Pancreas (tissue), 10 donors: Measurements from ENCODE around the gene P2RY11. TPM values are rescaled to one million over a fixed set of nuclear protein-coding genes. Genes with fewer than 3 reads are reported as not detected.

Source experiments
- ATAC-seq, 4 donors: fragments of 200-7000 bp; cut with Tn5 transposase; one replicate each; pipeline versions ENCODE4 v1.8.0 to v1.9.1; 2020; ENCODE audit warnings: mild to moderate bottlenecking in 4 of 4, moderate library complexity in 4 of 4
- DNase-seq, 6 donors: peaks; one replicate each; pipeline ENCODE4 v3.0.0-alpha.2; 2020
- FAIRE-seq: peaks from 2 replicates; lab custom pipeline; 2012; peaks lifted over from hg19 to GRCh38; lab: Jason Lieb, UNC
- H3K27ac ChIP-seq, 4 donors: fragments of 200-600 bp; sonication (generic); 1 replicate in 3 of 4; 2 replicates in 1 of 4; pipeline versions ENCODE4 v1.5.0 to v1.8.0; 2020
- H3K27me3 ChIP-seq, 4 donors: fragments of 200-600 bp; one replicate each; pipeline ENCODE4 v1.8.0; 2021
- H3K36me3 ChIP-seq, 3 donors: fragments of 200-600 bp; sonication (generic) in 1 of 3; one replicate each; pipeline versions ENCODE4 v1.5.0 to v1.8.0; 2020 to 2021
- H3K4me1 ChIP-seq, 3 donors: fragments of 200-600 bp; one replicate each; pipeline ENCODE4 v1.8.0; 2021
- H3K4me3 ChIP-seq, 4 donors: fragments of 200-600 bp; sonication (generic) in 2 of 4; one replicate each; pipeline versions ENCODE4 v1.5.0 to v1.8.0; 2020 to 2021
- H3K9me3 ChIP-seq, 4 donors: fragments of 200-600 bp; one replicate each; pipeline ENCODE4 v1.8.0; 2021
- WGBS, 2 donors: extraction: QIAGEN DNeasy Blood & Tissue Kit; methylation state at CpG; one replicate each; pipeline ENCODE4 v1.1.7; 2013; 5-methylcytosine and 5-hydroxymethylcytosine counted together
- intact Hi-C, 3 donors: fragments of 100-400 bp; cut with DNase I; formaldehyde crosslinking; loops; one replicate each; pipeline versions ENCODE4 v1.11.1 to v1.14.2; 2022
- polyA plus RNA-seq, 2 donors: library from polyadenylated mRNA; stranded (reverse); fragments of 200-250 nt; gene quantifications; one replicate each; pipeline ENCODE4 v1.2.3, GENCODE V29; 2013
- total RNA-seq, 6 donors: library from RNA; stranded (reverse); fragmentation: NEBNext Ultra II Directional in 4 of 6; extraction: Animal tissue kit (Norgen Biotek cat#: 25700) in 4 of 6; gene quantifications; one replicate each; pipeline versions ENCODE4 v1.2.1 to v1.2.4, GENCODE V29; 2021 to 2023
- TF ChIP-seq, protein P1 (sequence below), 4 donors: fragments of 200-600 bp; sonication (generic) in 3 of 4; IDR thresholded peaks; one replicate each; pipeline versions ENCODE4 v1.5.0 to v1.8.0; 2021; ENCODE audit warnings: antibody characterized with exemption in 4 of 4
- donor health status: healthy with polysubstance abuse.
- donor health status: DM: no; HTN: no; CAD: no; lungs with moderate emphysema.
- donor health status: DM: no; HTN: no; CAD: no.
- donor health status: control.
- donor health status: control.
- donor health status: Bipolar disorder and iron deficiency.
- donor health status: DM: yes; HTN: yes; CAD: no.
- donor health status: DM: no; HTN: no; CAD: no.
- donor health status: DM: no; HTN: no; CAD: no.
- donor health status: DM: yes; HTN: yes; CAD: no.

P2RY11 gene
- total and polyA plus RNA-seq, 8 donors = 2.5 to 17.4 (median 7.1) TPM

DNA sequence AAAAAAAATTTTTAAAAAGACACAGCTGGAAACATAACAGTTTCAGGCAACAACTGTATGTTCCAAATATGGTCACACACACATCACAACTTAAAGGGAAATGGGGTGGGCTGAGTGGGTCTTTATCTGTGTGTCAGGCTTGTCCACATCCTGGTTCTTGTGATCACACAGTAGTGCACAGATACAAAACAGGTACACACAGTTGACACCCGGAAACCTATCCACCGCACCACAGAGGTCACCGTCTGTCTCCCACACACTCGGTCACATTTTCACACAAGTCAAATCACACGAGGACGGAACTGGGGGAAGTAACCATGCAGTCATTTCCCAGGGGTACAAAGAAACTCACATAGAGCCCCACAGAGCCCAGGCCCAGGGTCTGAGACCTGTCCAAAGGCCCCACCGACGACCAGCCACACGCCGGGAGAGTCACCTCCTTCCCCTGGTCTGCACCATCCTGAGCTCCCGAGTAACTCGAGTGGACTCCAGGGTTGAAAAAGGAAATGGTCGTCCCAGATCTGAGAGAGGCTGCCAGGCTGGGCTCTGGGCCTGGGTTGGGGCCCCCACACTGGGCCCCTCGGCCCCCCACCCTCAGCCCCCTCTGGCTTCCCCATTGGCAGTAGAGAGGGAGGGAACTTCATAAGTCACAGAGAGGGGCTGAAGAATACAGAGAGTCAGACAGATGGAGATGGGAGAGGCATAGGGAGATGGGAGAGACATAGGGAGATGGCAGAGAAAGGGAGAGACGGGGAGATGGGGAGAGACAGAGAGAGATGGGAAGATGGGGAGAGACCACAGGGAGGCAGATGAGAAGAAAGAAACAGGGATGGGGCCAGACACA lies 6.6 kb upstream of the P2RY11 start:
- ATAC-seq = no peak
- no peaks in the 10 kb centered on the region for H3K9me3 ChIP-seq
- peaks cover 0 to 7% (median 4%) of the 10 kb centered on the region in 3 donors for H3K4me1 ChIP-seq
- TF ChIP-seq, protein P1, sequence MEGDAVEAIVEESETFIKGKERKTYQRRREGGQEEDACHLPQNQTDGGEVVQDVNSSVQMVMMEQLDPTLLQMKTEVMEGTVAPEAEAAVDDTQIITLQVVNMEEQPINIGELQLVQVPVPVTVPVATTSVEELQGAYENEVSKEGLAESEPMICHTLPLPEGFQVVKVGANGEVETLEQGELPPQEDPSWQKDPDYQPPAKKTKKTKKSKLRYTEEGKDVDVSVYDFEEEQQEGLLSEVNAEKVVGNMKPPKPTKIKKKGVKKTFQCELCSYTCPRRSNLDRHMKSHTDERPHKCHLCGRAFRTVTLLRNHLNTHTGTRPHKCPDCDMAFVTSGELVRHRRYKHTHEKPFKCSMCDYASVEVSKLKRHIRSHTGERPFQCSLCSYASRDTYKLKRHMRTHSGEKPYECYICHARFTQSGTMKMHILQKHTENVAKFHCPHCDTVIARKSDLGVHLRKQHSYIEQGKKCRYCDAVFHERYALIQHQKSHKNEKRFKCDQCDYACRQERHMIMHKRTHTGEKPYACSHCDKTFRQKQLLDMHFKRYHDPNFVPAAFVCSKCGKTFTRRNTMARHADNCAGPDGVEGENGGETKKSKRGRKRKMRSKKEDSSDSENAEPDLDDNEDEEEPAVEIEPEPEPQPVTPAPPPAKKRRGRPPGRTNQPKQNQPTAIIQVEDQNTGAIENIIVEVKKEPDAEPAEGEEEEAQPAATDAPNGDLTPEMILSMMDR (IDR thresholded peaks at IDR 0.05) = no peak
- H3K36me3 ChIP-seq = peaks cover 10 to 19% (median 15%) of the 10 kb centered on the region in 3 donors
- FAIRE-seq = no peak
- 65 to 73% methylated on average over 15 of the region's 15 CpGs for WGBS, 2 donors
- no peak overlapping the region for H3K27ac ChIP-seq
- no peak overlapping the region for H3K4me3 ChIP-seq
- intact Hi-C loops = no loop called here
- H3K27me3 ChIP-seq = no peaks in the 10 kb centered on the region
- no peak for DNase-seq

DNA sequence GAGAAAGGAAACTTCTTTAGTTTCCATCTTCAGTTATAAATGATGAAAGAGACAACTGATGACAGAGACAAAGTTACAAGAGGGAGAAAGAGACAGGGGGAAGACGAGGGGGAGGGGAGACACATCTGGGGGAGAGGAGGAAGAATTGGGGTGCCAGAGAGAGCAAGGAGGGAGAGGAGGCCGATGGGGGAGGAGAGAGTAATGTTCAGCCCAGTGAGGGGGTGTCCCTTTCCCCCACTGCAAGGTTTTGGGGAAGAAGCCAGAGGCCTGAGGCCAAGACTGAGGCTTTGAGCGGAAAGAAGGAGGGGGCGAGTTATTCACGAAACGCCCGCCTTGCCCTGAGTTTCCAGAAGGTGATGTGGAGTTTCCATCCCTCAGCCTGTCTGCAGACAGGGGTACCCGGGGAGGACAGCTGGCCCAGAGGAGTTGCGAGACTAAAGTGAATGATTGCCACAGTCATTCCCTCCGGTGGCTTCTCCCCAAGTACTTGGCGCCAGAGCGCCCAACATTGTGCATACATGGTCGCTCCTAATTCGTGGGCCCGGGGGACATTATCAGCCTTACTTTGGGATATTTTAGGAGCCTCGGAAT lies 5.9 kb upstream of the P2RY11 start:
- Histone ChIP-seq H3K4me3 (peak overlapping the region in 2 of 4 donors; percentile 47 to 92), H3K36me3 (peaks cover 10 to 25% (median 22%) of the 10 kb centered on the region in 3 donors), H3K27me3 (no peaks in the 10 kb centered on the region), H3K9me3 (no peaks in the 10 kb centered on the region), H3K27ac (peak overlapping the region in 1 of 4 donors; percentile 31), H3K4me1 (peaks cover 0 to 7% (median 4%) of the 10 kb centered on the region in 3 donors)
- intact Hi-C loops = no loop called here
- TF ChIP-seq, protein P1 (IDR thresholded peaks at IDR 0.05) = no peak
- WGBS, 2 donors = 50 to 51% methylated on average over 16 of the region's 16 CpGs
- ATAC-seq (peak in 1 of 4 donors; percentile 1), FAIRE-seq (no peak), DNase-seq (peak in 1 of 6 donors; percentile 37)

DNA sequence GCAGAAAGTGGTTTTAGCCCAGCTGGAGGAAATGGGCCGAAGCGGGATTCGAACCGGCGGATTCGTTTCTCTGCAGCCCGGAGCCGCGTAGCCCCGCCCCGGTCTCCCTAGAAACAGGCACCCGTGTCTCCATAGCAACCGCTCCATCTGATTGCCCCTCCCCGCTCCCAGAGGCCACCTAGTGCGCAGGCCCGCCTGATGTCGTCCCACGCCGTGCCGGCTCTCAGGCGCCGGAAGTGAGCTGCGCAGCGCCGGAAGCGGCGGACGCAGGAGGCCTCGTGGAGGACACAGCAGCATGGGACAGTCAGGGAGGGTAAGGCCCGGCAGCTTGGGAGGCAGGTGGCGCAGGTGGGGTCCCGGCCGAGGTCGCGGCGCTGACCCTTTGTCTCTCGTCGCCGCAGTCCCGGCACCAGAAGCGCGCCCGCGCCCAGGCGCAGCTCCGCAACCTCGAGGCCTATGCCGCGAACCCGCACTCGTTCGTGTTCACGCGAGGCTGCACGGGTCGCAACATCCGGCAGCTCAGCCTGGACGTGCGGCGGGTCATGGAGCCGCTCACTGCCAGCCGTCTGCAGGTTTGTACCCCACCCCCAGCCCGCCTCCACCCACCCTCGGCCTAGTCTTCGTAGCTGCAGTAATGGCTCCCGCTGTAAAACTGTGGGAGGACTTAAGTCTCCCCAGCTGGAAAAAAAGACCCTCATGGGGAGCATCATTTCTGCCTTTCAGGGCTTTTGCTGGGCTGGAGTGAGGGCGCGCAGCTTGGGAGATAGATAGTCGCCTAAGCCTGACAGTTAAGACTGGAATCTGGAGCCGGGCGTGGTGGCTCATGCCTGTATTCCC lies 5.2 kb upstream of the P2RY11 start, which contains the start of gene PPAN:
TSS of gene PPAN (plus strand) at position 263 of the 837 bp plus-strand sequence. CDS start at position 296, 33 bp downstream.
- Histone ChIP-seq H3K4me3 (peak within 1 kb of the TSS; percentile 47 to 92 (median 82)), H3K4me1 (peaks cover 0 to 7% (median 4%) of the 10 kb centered on the region in 3 donors), H3K36me3 (peaks cover 14 to 31% (median 29%) of the 10 kb centered on the region in 3 donors), H3K27ac (peak within 1 kb of the TSS in 3 of 4 donors; percentile 28 to 50 (median 31)), H3K27me3 (no peaks in the 10 kb centered on the region), H3K9me3 (no peaks in the 10 kb centered on the region)
- ATAC-seq = peak; percentile 97 to 98 (median 98)
- peak; percentile 95 to 100 (median 98) for DNase-seq
- 1 to 2% methylated on average over 64 to 71 of the region's 71 CpGs for WGBS, 2 donors
- peak; percentile 78 for FAIRE-seq
- intact Hi-C loops = no loop called here
- TF ChIP-seq, protein P1 (IDR thresholded peaks at IDR 0.05) = no peak

DNA sequence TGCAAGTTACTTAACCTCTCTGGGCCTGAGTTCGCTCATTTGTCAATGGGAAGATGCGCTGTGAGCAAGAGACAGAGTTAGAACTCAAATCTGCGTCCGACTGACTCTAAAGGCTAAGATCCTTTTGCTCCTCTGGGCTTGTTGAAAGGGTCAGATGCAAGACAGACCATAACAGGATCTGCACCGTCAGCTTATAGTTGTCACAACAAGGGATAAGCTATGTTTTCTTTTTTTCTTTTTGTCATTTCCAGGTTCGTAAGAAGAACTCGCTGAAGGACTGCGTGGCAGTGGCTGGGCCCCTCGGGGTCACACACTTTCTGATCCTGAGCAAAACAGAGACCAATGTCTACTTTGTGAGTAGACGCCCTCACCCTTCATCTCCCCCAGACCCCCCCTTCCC lies 4.2 kb upstream of the P2RY11 start:
- DNase-seq (no peak), ATAC-seq (no peak), FAIRE-seq (no peak)
- TF ChIP-seq, protein P1 (IDR thresholded peaks at IDR 0.05) = no peak
- intact Hi-C loops = no loop called here
- 78 to 87% methylated on average over 10 of the region's 10 CpGs for WGBS, 2 donors
- peaks cover 14 to 31% (median 30%) of the 10 kb centered on the region in 3 donors for H3K36me3 ChIP-seq
- no peaks in the 10 kb centered on the region for H3K27me3 ChIP-seq
- H3K4me1 ChIP-seq = peaks cover 0 to 7% (median 4%) of the 10 kb centered on the region in 3 donors
- H3K4me3 ChIP-seq = peak overlapping the region in 3 of 4 donors; percentile 47 to 92 (median 80)
- no peaks in the 10 kb centered on the region for H3K9me3 ChIP-seq
- H3K27ac ChIP-seq = no peak overlapping the region
